Activated T-helper 9 cell treated with anti-CD3 and anti-CD28 coated beads, Interleukin-2, amount 50 U/mL, for 16 hours (primary cell): ENCODE data around the gene UTP11.

Experiments
- DNase-seq: peaks from one replicate; pipeline ENCODE4 v3.0.0-alpha.2; 2020; ENCODE audit warnings: low read depth

The UTP11 gene

GRCh38 chr1:38046333-38046883 is 33.9 kb downstream of the UTP11 start, which contains the start of gene POU3F1:
TSS of gene POU3F1 (minus strand) at chr1:38046793. CDS start at chr1:38046743, 50 bp downstream.
- no peak for DNase-seq

DNA sequence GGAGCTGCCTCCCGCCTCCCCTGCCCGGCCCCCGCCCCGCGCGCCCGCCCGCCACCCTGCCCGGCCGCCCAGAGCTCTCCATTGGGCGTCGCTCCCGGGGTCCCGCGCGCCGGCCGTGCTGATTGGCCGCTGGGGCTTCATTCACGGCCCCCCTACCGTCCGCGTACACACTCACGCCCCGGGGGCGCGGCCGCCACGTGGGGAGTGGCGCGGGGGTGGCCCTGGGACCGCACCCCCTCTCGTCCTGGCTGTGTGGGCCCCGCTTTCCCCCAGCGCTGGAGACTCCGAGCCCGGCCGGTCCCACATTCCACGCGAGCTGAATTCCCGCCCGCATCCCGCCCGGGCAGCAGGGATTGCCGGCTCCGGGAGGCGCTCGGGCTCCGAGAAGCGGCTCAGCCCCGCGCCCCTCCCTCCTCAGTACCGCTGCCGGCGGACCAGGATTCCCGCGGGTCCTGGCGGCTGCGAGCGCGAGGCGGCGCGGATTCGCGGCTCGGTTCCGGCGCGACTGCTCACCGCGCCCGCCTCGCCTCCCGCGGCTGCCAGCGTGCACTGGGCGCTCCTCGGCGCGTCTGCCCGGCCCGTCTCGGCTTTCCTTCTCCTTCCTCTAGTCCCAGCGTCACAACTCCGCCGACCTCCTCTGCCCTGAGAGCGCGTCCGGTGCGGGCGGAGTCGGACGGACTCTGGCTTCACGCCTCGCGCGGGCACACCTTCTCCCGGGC is 34.5 kb downstream of the UTP11 start:
- peak; percentile 72 for DNase-seq

GRCh38 chr1:38047603-38048141 is 35.1 kb downstream of the UTP11 start:
- DNase-seq: no peak

- no peak for DNase-seq
Measured at GRCh38 chr1:38050397-38051078, 38.0 kb downstream of the UTP11 start.

DNA sequence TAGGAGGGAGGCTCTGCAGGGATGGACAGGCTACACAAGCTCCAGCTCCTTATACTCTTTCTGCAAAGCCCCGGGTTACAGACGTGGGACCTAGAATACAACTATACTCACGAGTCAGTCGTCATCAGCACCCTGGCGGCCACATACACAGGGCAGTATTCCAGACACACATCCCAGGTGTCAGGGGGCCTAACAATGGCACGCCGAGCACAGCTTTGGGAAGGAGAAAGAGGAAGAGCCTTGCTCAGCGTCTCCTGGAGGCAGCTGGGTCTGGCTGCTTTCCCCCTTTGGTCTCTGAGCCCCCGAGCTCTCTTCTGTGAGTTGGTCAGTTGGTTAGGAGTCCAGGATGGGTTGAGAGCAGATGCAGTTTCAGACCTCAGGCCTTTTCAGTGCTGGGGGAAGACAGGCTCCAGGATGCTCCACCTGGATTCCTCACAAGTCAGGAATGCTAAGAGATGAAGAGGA is 38.6 kb downstream of the UTP11 start:
- DNase-seq: no peak

- no peak for DNase-seq
Measured at GRCh38 chr1:38052750-38053415, 40.3 kb downstream of the UTP11 start.

- DNase-seq: no peak
Measured at GRCh38 chr1:38053416-38054091, 41.0 kb downstream of the UTP11 start.

- DNase-seq: no peak
Measured at GRCh38 chr1:38055398-38055797, 42.9 kb downstream of the UTP11 start.

DNA sequence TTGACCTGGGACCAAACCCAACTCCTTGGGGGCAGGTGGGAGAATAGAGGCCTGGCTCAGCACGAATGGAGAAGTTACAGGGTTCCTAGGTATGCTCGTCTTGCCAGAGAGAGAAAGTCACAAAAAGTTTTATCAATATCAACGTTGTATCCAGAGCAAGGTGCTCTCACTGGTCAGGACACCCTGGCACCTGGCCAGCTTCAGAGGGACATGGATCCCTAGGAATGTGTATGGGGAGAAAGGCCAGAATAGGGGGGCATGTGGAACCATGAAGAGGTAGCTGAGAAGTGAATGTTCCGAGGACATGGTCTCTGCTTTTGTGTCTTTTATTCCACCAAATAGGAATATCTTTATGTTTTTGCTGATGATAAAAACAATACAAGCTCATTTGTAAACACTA is 43.4 kb downstream of the UTP11 start:
- no peak for DNase-seq

DNA sequence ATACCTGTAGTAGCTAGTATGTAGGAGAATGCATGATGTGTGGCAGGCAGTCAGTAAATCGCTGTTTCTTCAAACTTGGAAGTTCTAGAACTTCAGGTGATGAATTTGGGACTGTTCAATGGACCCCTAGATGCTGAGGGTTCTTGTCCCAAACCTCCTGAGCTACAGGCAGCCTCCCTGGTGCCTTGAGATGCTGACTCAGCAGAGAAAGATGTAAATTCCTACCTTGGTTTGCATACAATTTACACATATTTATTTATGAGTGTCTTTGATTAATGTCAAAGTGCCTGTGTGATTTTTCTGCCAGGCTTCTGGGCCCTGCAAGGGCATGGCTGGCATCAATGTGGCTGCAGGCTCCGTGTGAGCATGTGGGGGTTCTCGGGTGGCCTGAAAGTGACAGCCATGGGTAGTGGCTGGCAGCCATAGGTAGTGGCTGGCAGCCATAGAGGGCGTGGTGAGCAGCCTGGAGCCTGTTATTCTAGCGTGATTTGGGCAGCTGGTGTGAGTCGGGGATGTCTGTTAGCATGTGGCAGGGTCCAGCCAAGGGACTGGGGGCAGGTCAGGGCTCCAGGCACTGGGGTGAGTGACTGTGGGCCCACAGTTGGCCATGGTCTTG is 47.2 kb downstream of the UTP11 start:
- no peak for DNase-seq

DNA sequence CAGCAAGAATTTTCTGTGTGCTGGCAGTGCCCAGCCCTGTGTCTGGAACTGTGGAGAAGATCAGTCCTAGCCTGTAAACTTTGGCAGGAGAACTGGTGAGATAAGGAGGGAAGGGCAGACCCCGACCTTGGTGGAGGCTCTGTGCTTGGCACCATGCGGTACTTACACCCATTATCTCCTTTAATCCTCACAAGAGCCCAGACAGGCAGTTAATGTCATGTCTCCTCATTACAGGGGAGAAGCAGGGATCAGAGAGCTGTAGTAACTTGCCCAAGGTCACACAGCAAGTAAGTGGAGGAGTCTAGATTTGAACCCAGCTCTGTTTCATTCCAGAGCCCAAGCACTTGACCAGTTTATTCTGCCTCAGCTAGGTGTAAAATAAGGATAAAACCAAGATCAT is 48.0 kb downstream of the UTP11 start:
- DNase-seq: no peak

- no peak for DNase-seq
Measured at GRCh38 chr1:38061290-38061689, 48.8 kb downstream of the UTP11 start.

DNA sequence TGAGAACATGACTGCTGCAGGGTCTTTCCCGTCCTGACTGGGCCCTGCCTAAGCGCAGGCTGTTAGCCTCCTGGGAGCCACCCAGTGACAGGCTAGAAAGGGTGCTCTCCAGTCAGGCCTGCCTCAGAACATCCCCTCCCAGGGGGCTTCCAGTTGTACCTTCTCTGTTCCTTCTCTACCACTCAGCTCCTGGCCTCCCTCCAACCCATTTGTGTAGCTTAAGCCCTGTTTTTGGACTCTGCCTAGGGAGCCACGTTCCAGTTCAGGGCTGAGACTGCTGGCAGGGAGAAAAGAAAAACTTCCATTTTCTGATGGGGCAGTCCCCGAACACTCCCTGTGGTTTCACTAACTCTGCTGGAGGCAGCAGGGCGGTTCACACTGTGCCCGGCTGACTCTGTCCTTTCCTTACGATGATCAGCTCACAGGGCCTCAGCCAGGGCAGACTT is 49.4 kb downstream of the UTP11 start:
- DNase-seq: no peak

DNA sequence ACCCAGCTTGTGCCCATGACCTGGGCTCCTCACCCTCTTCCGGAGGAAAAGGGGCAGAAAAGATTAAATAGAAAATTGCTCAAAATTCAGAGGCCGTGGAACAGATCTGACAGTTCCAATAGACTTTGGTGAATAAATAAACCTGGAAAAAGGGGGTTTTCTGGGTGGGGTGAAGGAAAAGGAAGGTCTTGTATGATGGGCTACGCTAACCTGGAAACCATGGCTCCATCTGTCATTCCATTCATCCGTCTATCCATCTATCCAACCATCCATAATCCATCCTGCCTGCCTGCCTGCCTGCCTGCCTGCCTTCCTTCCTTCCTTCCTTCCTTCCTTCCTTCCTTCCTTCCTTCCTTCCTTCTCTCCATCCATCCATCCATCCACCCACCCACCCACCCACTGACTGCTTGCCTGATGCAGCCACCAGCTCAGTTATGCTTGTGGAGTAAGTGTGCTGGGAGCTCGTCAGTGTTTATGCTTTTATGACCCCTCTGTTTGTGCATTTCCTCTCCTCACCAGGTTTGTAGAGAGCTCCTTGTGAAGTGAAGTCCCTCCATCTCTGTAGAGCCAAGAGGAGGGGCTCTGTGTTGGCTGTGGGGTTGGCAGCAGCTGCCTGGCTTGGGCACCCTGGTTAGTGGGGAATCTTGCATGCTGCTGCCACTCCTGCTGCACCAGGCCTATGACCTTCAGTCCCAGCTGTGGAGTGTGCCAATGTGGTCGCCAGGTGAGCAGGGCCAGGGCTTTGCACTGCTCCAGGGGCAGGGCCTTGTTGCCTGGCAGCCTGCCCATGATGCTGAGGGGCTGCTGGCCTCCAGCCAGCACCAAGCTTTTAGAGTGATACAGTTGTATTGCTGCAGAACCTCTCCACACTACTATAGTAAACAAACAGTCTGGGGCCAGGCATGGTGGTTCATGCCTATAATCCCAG is 50.1 kb downstream of the UTP11 start:
- no peak for DNase-seq

- no peak for DNase-seq
Measured at GRCh38 chr1:38063616-38064015, 51.1 kb downstream of the UTP11 start.

DNA sequence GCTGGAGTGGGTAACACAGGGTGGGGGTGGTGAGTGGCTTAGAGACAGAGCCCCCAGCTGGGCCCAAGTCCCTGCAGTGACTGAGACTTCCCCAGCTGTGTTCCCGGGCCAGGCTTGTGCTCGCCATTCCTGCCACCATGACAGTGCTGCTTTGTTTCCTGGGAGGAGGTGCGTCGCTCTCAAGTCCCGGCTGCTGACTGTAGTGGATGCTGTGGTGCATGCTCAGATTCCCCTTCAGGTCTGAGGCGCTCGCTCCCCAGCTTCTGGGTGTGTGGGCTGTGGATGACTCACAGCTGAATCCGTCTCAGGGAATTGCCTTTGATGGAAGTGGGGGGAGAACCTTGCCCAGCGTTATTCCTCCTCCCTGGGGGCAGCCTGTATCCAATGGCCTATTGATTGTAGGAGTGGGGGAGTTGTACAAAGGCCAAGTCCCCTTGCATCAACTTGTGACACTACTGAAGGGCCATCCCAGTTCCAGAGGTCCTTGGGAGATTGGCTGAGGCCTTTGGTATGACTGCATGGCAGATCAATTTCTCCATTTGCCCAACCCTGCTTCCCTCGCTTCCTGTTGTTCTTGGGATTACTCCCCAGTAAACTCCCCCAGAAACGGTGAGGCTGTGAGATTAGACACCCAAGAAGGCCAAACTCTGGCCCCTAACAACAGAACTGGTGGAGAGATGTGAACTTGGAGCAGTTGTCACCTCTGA is 51.8 kb downstream of the UTP11 start:
- no peak for DNase-seq

GRCh38 chr1:38068220-38068979 is 55.9 kb downstream of the UTP11 start:
- DNase-seq: no peak

DNA sequence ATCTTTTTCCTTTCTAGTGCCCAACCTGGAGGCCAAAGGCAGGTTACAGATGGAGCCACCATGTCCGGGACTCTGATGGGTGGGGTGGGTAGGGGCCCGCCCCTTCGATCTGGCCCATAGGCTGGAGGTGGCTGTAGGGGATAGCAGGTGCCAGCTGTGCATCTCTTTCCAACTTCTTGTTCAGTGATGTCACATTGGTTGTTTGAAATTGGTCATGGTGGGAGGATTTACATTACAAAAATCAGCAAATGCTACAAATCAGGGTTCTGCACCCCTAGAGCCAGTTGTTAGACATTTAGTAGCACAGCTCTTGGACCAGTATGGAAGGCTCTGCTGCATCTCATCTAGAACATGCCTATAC is 56.4 kb downstream of the UTP11 start:
- DNase-seq: no peak
